K562 (cell line): ENCODE results near the gene SFMBT2. TPM values are rescaled to one million over a fixed set of nuclear protein-coding genes. Genes with fewer than 3 reads are reported as not detected.
A peak's percentile ranks its signal among the peaks of the same experiment; 100 is the strongest.

Experiments
- ATAC-seq: fragments of 200-7000 bp; cut with Tn5 transposase; 3 replicates; pipeline ENCODE4 v1.9.1; 2020; ENCODE audit warnings: moderate library complexity
- BruUV-seq: library from RNA; stranded (reverse); fragments of 400-500 nt; replicated peaks from 2 replicates; lab custom pipeline; 2021; lab: Mats Ljungman, UMichigan
- CTCF ChIA-PET: fragments of 300-600 bp; formaldehyde crosslinking; extraction: SDS; loops from one replicate; lab custom pipeline; 2021; ENCODE audit warnings: low intra/inter-chr PET ratio; lab: Yijun Ruan, JAX
- POLR2A ChIA-PET: fragments of 300-600, 350-650 bp; sonication (Branson Sonifier 250); formaldehyde crosslinking; extraction: SDS; loops from one replicate; lab custom pipeline; 2021; ENCODE audit warnings: antibody characterized with exemption, inconsistent platforms; lab: Yijun Ruan, JAX
- DNase-seq, 4 experiments: peaks; one replicate each; pipeline versions ENCODE4 v3.0.0 to v3.0.0-alpha.2; 2011 to 2018; ENCODE audit warnings: low spot score in 3 of 4, mixed read lengths in 3 of 4; ENCODE audit errors: extremely low read depth in 1 of 4
- FAIRE-seq: peaks from 2 replicates; lab custom pipeline; 2011; peaks lifted over from hg19 to GRCh38; lab: Jason Lieb, UNC
- H2AFZ ChIP-seq: 2 replicates; pipeline ENCODE4 v1.6.0; 2011; ENCODE audit warnings: low read depth, low read length, control low read depth, inconsistent platforms
- H3K27ac ChIP-seq: fragments of 200-600 bp; 3 replicates; pipeline ENCODE4 v1.8.0; 2011; ENCODE audit warnings: low read depth, mild to moderate bottlenecking, control low read depth, inconsistent platforms, low read length, moderate library complexity, mixed read lengths; ENCODE audit errors: extremely low read depth
- H3K27me3 ChIP-seq, 2 experiments: fragments of 300-600 bp in 1 of 2; 2 replicates in 1 of 2; 3 replicates in 1 of 2; pipeline versions ENCODE4 v1.6.0 to v1.8.0; 2011; ENCODE audit warnings: inconsistent platforms in 2 of 2, low read length in 2 of 2, mild to moderate bottlenecking in 1 of 2, mixed read lengths in 1 of 2, moderate library complexity in 1 of 2; ENCODE audit not compliant: control insufficient read depth in 2 of 2, insufficient read depth in 2 of 2
- H3K36me3 ChIP-seq: fragments of 300-600 bp; 3 replicates; pipeline ENCODE4 v1.8.0; 2011; ENCODE audit warnings: mild to moderate bottlenecking, low read length, inconsistent platforms; ENCODE audit not compliant: control insufficient read depth, insufficient read depth
- H3K4me1 ChIP-seq, 2 experiments: fragments of 200-600 bp in 1 of 2; replicated peaks in 1 of 2; 2 replicates in 1 of 2; 3 replicates in 1 of 2; pipeline versions ENCODE4 v1.5.1 to v1.8.0; 2011; ENCODE audit warnings: inconsistent platforms in 2 of 2, low read length in 2 of 2, mild to moderate bottlenecking in 1 of 2, mixed read lengths in 1 of 2, moderate library complexity in 1 of 2; ENCODE audit not compliant: control insufficient read depth in 2 of 2, insufficient read depth in 2 of 2
- H3K4me2 ChIP-seq: 2 replicates; pipeline ENCODE4 v1.6.1; 2011; ENCODE audit warnings: low read length, control low read depth, inconsistent platforms, mixed read lengths; ENCODE audit not compliant: insufficient read depth
- H3K4me3 ChIP-seq: fragments of 200-600 bp; sonication (generic), shearing (Covaris generic); 2 replicates; pipeline ENCODE4 v1.5.1; 2016; ENCODE audit warnings: control low read depth, inconsistent platforms
- H3K79me2 ChIP-seq: fragments of 200-600 bp; 3 replicates; pipeline ENCODE4 v1.8.0; 2011; ENCODE audit warnings: low read length, inconsistent platforms; ENCODE audit not compliant: control insufficient read depth, insufficient read depth
- H3K9ac ChIP-seq, 2 experiments: 2 replicates each; pipeline versions ENCODE4 v1.6.0 to v1.6.1; 2011; ENCODE audit warnings: low read depth in 2 of 2, low read length in 2 of 2, control low read depth in 1 of 2, inconsistent platforms in 1 of 2, mild to moderate bottlenecking in 1 of 2, mixed read lengths in 1 of 2; ENCODE audit not compliant: insufficient read depth in 1 of 2
- H3K9me1 ChIP-seq: one replicate; pipeline ENCODE4 v1.6.0; 2011; ENCODE audit warnings: inconsistent platforms, mild to moderate bottlenecking, low read length, moderate library complexity; ENCODE audit not compliant: control insufficient read depth, insufficient read depth
- H3K9me3 ChIP-seq: replicated peaks from 2 replicates; pipeline ENCODE4 v1.5.1; 2011; ENCODE audit warnings: low read depth, low read length, inconsistent platforms; ENCODE audit not compliant: control insufficient read depth, insufficient read depth
- H4K20me1 ChIP-seq: replicated peaks from 2 replicates; pipeline ENCODE4 v1.6.1; 2011; ENCODE audit warnings: low read length, inconsistent platforms, mixed read lengths; ENCODE audit not compliant: control insufficient read depth, insufficient read depth
- ARID3A ChIP-seq: IDR thresholded peaks from 2 replicates; pipeline ENCODE4 v1.6.1; 2012; ENCODE audit warnings: low read depth, low read length, improper control_type of control experiment, borderline replicate concordance
- CBFA2T3 ChIP-seq: fragments of 450-650 bp; IDR thresholded peaks from 2 replicates; pipeline ENCODE4 v1.6.1; 2017
- HNRNPK ChIP-seq: fragments of 200-400 bp; formaldehyde crosslinking; IDR thresholded peaks from one replicate; pipeline ENCODE4 v1.6.1; 2018; ENCODE audit warnings: mild to moderate bottlenecking, low read depth, low read length; ENCODE audit not compliant: poor library complexity, severe bottlenecking
- IRF9 ChIP-seq: fragments of 450-650 bp; IDR thresholded peaks from 2 replicates; pipeline ENCODE4 v1.6.1; 2016; ENCODE audit warnings: missing biosample characterization, missing genetic modification characterization
- KLF13 ChIP-seq: fragments of 450-650 bp; IDR thresholded peaks from 2 replicates; pipeline ENCODE4 v1.6.1; 2016; ENCODE audit warnings: missing genetic modification characterization, low read depth, mild to moderate bottlenecking, missing compliant biosample characterization, moderate library complexity, borderline replicate concordance
- MEF2D ChIP-seq: conservative IDR thresholded peaks from 2 replicates; pipeline ENCODE4 v1.6.1; 2016; ENCODE audit warnings: low read depth, missing genetic modification characterization, missing compliant biosample characterization
- NR4A1 ChIP-seq, 2 experiments: fragments of 250-450 bp in 1 of 2; fragments of 450-650 bp in 1 of 2; sonication (Bioruptor Pico) in 1 of 2; IDR thresholded peaks; 2 replicates each; pipeline versions ENCODE4 v1.4.0 to v1.6.1; 2016 to 2020; ENCODE audit warnings: mild to moderate bottlenecking in 2 of 2, missing compliant biosample characterization in 1 of 2, missing genetic modification characterization in 1 of 2, moderate library complexity in 1 of 2
- NRF1 ChIP-seq, 2 experiments: fragments of 450-650 bp; IDR thresholded peaks in 1 of 2; conservative IDR thresholded peaks in 1 of 2; 2 replicates each; pipeline ENCODE4 v1.6.1; 2014; ENCODE audit warnings: mild to moderate bottlenecking in 2 of 2
- RBBP5 ChIP-seq: fragments of 200-600 bp; sonication (generic); IDR thresholded peaks from 2 replicates; pipeline ENCODE4 v1.6.1; 2012; ENCODE audit warnings: borderline replicate concordance, mild to moderate bottlenecking, low read length, control low read depth, inconsistent platforms; ENCODE audit not compliant: insufficient read depth, poor library complexity, severe bottlenecking
- RBM25 ChIP-seq: fragments of 200-400 bp; formaldehyde crosslinking; IDR thresholded peaks from 2 replicates; pipeline ENCODE4 v1.6.1; 2018; ENCODE audit warnings: low read length, low read depth, moderate library complexity; ENCODE audit not compliant: severe bottlenecking
- SIRT6 ChIP-seq: IDR thresholded peaks from one replicate; pipeline ENCODE4 v1.6.1; 2012; ENCODE audit warnings: low read depth, mild to moderate bottlenecking, control low read depth, inconsistent platforms, low read length, moderate library complexity
- UBTF ChIP-seq, 2 experiments: IDR thresholded peaks; 2 replicates each; pipeline ENCODE4 v1.6.1; 2012; ENCODE audit warnings: improper control_type of control experiment in 2 of 2, low read depth in 2 of 2, low read length in 2 of 2, borderline replicate concordance in 1 of 2
- WGBS: fragments of 100-300 bp; shearing (Covaris generic); methylation state at CpG from one replicate; pipeline ENCODE4 v1.1.6; 2016; ENCODE audit warnings: low coverage, mixed read lengths; ENCODE audit not compliant: insufficient coverage; ENCODE audit errors: missing lambda C conversion rate; 5-methylcytosine and 5-hydroxymethylcytosine counted together
- in situ Hi-C: fragments of 300-500 bp; cut with MboI; formaldehyde crosslinking; loops from 4 replicates; pipeline ENCODE4 v1.15.0; 2018; ENCODE audit warnings: inconsistent platforms, mixed read lengths
- intact Hi-C: fragments of 100-400 bp; cut with micrococcal nuclease; formaldehyde crosslinking; loops from 2 replicates; pipeline ENCODE4 v1.14.2; 2022
- polyA plus RNA-seq, 8 experiments: library from polyadenylated mRNA; depleted of rRNA in 4 of 8; stranded (reverse) in 5 of 8; unstranded in 3 of 8; fragments of >200 nt; fragmentation: Nextera tagmentation in 2 of 8; fragmentation: Illumina TruSeq in 1 of 8; extraction: Ambion mirVana in 2 of 8; extraction: Trizol in 1 of 8; gene quantifications; 2 replicates each; pipeline versions ENCODE4 v1.2.1 to v1.2.3, GENCODE V29; 2011 to 2014; ENCODE audit warnings: inconsistent platforms in 1 of 8, missing spikeins in 1 of 8
- total RNA-seq, 7 experiments: library from RNA; depleted of rRNA in 6 of 7; stranded (reverse); fragments of >200 nt in 6 of 7; fragmentation: Illumina TruSeq in 2 of 7; extraction: Trizol in 2 of 7; gene quantifications; 2 replicates each; pipeline versions ENCODE4 v1.2.1 to v1.2.3, GENCODE V29; 2011 to 2021; ENCODE audit warnings: low replicate concordance in 1 of 7

Gene SFMBT2
- total and polyA plus RNA-seq, 9 of the 15 experiments (the other 6 are each of a cell fraction or from before 2014, with no cell fraction given): 1.2 to 13.6 (median 7.6) TPM

GRCh38 chr10:7410301-7410861, 453 bp downstream of the SFMBT2 start:
- 0% methylated on average over 32 of the region's 43 CpGs for WGBS
- in situ Hi-C loops (loop anchor here (25.0 kb wide), 1 partner anchor 723 kb away; no protein-coding TSS in a partner anchor), intact Hi-C loops (no loop called here)
- Histone ChIP-seq H3K27me3 (no peaks in the 10 kb centered on the region), H3K9me1 (no peaks in the 10 kb centered on the region), H2AFZ (peak overlapping the region; percentile 81), H3K79me2 (peaks cover 54% of the 10 kb centered on the region), H3K4me2 (peak overlapping the region; percentile 85), H3K36me3 (no peaks in the 10 kb centered on the region), H3K9me3 (no peaks in the 10 kb centered on the region), H3K9ac (peak overlapping the region; percentile 81 to 98), H3K4me1 (peaks cover 20 to 34% of the 10 kb centered on the region in 2 experiments), H3K4me3 (peak overlapping the region; percentile 85), H3K27ac (peak overlapping the region; percentile 83), H4K20me1 (peaks cover 4% of the 10 kb centered on the region; the same call in 1 of the 2 replicates)
- ATAC-seq: peak; percentile 21
- ChIA-PET POLR2A (interaction anchor here (0.7 to 1.7 kb wide), 3 partner anchors 10 to 1089 kb away, joined by 3 to 6 read pairs (median 3); no protein-coding TSS in a partner anchor), CTCF (no interaction called here)
- FAIRE-seq: no peak
- no TSS peak for BruUV-seq
- DNase-seq: peak; percentile 28 to 43 (median 38)
- no peak for TF ChIP-seq MEF2D (tag)
- TF ChIP-seq RBM25: no peak
- TF ChIP-seq KLF13 (tag): no peak
- no peak for TF ChIP-seq IRF9 (tag)
- no peak for TF ChIP-seq HNRNPK
- TF ChIP-seq NR4A1 (CRISPR knock-in tag; IDR thresholded peaks at IDR 0.05): no peak
- no peak for TF ChIP-seq NR4A1 (tag; IDR thresholded peaks at IDR 0.05)
- peak; percentile 63 for TF ChIP-seq RBBP5
- TF ChIP-seq CBFA2T3: no peak
- no peak for TF ChIP-seq SIRT6
- TF ChIP-seq UBTF (IDR thresholded peaks at IDR 0.05; ENCODE audit: borderline replicate concordance in 1 of 2, low read depth in 2 of 2, low read length in 2 of 2): peak in 1 of 2 experiments; percentile 59; a peak in 1 of 4 replicates
- 0 out of 4 replicates have a peak, but pooled peaks of 1 of the 2 experiments have one; percentile 71 for TF ChIP-seq NRF1 (conservative IDR thresholded peaks at IDR 0.05 in 1 of 2, IDR thresholded peaks at IDR 0.05 in 1 of 2)
- no peak for TF ChIP-seq ARID3A
